Lower leg skin (tissue), 3 donors: Measurements from ENCODE around the gene C2CD3.

Experiments
- POLR2A ChIP-seq, 2 donors: fragments of 450-650 bp; IDR thresholded peaks; one replicate each; pipeline ENCODE4 v1.6.1; 2016 to 2017; ENCODE audit warnings: antibody characterized with exemption in 2 of 2, mild to moderate bottlenecking in 1 of 2, moderate library complexity in 1 of 2
- TF ChIP-seq, protein P1 (sequence below), 3 donors: fragments of 450-650 bp; IDR thresholded peaks; one replicate each; pipeline ENCODE4 v1.5.1; 2016; ENCODE audit warnings: antibody characterized with exemption in 3 of 3, mild to moderate bottlenecking in 3 of 3, moderate library complexity in 2 of 3

DNA sequence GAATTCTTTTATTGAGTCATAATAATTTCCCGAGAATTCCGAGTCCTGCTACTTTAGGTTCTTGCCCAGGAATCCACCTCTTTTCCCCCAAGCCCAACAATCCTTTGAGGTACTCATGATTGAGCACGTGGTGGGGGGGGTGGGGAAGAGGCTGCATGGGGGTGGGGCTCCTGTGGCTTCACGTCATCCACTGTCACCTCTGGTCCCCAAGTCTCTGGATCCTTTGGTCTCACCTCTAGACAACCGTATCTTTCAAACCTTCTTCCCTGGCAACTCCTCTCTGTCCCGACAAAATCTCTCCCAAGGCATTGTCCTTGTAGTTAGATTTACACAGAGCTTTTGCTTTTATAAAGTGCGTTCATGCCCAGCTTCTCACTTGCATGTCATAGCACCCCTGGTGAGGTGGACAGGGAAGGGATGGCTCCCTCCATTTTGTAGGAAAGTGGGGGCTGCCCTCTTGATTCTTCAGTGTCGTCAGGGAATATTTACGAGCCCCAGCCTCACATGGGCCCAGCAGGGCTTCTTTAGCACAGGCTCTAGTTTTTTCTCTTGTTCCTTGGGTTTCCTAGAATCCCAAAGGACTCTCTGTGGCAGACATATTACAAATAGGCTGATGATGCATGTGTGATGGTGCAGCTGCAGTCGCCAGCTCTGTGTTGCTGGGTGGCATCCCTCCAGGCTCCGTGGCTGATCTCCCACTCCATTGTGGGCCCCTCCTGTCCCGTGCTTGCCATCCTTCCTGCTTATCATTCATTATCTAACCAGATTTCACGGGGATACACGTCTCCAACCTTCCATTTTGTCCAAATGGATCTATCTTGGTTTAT lies 170.3 kb downstream of the C2CD3 start:
- TF ChIP-seq POLR2A (IDR thresholded peaks at IDR 0.05): no peak
- TF ChIP-seq, protein P1, sequence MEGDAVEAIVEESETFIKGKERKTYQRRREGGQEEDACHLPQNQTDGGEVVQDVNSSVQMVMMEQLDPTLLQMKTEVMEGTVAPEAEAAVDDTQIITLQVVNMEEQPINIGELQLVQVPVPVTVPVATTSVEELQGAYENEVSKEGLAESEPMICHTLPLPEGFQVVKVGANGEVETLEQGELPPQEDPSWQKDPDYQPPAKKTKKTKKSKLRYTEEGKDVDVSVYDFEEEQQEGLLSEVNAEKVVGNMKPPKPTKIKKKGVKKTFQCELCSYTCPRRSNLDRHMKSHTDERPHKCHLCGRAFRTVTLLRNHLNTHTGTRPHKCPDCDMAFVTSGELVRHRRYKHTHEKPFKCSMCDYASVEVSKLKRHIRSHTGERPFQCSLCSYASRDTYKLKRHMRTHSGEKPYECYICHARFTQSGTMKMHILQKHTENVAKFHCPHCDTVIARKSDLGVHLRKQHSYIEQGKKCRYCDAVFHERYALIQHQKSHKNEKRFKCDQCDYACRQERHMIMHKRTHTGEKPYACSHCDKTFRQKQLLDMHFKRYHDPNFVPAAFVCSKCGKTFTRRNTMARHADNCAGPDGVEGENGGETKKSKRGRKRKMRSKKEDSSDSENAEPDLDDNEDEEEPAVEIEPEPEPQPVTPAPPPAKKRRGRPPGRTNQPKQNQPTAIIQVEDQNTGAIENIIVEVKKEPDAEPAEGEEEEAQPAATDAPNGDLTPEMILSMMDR (IDR thresholded peaks at IDR 0.05): no peak
